ENCODE measurements around the gene CCDC85C. TPM values are rescaled to one million over a fixed set of nuclear protein-coding genes. Genes with fewer than 3 reads are reported as not detected.

Gene CCDC85C
- total and polyA plus RNA-seq, 2 of the 8 experiments (the other 6 are each of a cell fraction or from before 2014, with no cell fraction given) = 16.8 to 35.8 TPM

GRCh38 chr14:99634443-99634842 lies 30.4 kb upstream of the CCDC85C start:
- no peaks in the 10 kb centered on the region for H3K79me2 ChIP-seq (ENCODE audit: control insufficient read depth in 1 of 2, insufficient read depth in 2 of 2, low read length in 2 of 2)
- H2BK20ac ChIP-seq (ENCODE audit: low read length) = no peak overlapping the region
- no peaks in the 10 kb centered on the region for H3K4me1 ChIP-seq (replicated peaks in 1 of 4; ENCODE audit: control insufficient read depth in 3 of 4, insufficient read depth in 4 of 4, low read length in 3 of 4)
- H3K23ac ChIP-seq (ENCODE audit: insufficient read length) = no peak overlapping the region
- no peak overlapping the region for H3K4ac ChIP-seq (replicated peaks; ENCODE audit: insufficient read length, low read depth, low read length)
- no peak overlapping the region for H3K9ac ChIP-seq (replicated peaks in 1 of 4; ENCODE audit: extremely low read depth in 1 of 4, low read depth in 3 of 4, low read length in 3 of 4)
- H3K36me3 ChIP-seq (ENCODE audit: control insufficient read depth in 2 of 4, insufficient read depth in 4 of 4, low read length in 3 of 4) = no peaks in the 10 kb centered on the region
- no peak overlapping the region for H4K5ac ChIP-seq (ENCODE audit: insufficient read length, low read depth, low read length)
- H2AFZ ChIP-seq (ENCODE audit: low read length) = no peak overlapping the region
- H4K8ac ChIP-seq (ENCODE audit: extremely low read depth, insufficient read depth, low read length) = no peak overlapping the region
- CTCF ChIA-PET (ENCODE audit: partially characterized antibody) = interaction anchor here (0.9 to 3.3 kb wide), 13 partner anchors 12 to 253 kb away, joined by 3 to 12 read pairs (median 4); no protein-coding TSS in a partner anchor
- no peak overlapping the region for H3K27ac ChIP-seq (ENCODE audit: low read depth, low read length)
- no peak for DNase-seq (ENCODE audit: low read depth in 1 of 2, low spot score in 2 of 2)
- no peak overlapping the region for H3K56ac ChIP-seq (replicated peaks; ENCODE audit: insufficient read length, low read depth, low read length)
- no peak overlapping the region for H3K4me3 ChIP-seq (ENCODE audit: extremely low read depth in 1 of 4, insufficient read depth in 2 of 4, low read depth in 3 of 4, low read length in 4 of 4)
- POLR2A ChIA-PET (ENCODE audit: partially characterized antibody) = no interaction called here
- H3K23me2 ChIP-seq (ENCODE audit: low read depth, low read length) = no peaks in the 10 kb centered on the region
- H4K91ac ChIP-seq (replicated peaks; ENCODE audit: insufficient read length, low read length) = no peak overlapping the region
- no peak overlapping the region for H3K4me2 ChIP-seq (ENCODE audit: insufficient read depth in 1 of 2, low read depth in 2 of 2, low read length in 2 of 2)
- H3K79me1 ChIP-seq (ENCODE audit: low read depth, low read length) = no peaks in the 10 kb centered on the region
- no peak for TF ChIP-seq BACH1 (IDR thresholded peaks at IDR 0.05; ENCODE audit: low read length)
- TF ChIP-seq SP1 (IDR thresholded peaks at IDR 0.05; ENCODE audit: low read depth, low read length) = no peak
- TF ChIP-seq SUZ12 (IDR thresholded peaks at IDR 0.05; ENCODE audit: low read length) = no peak
- no peak for TF ChIP-seq MAX (IDR thresholded peaks at IDR 0.05)
- TF ChIP-seq TAF1 (IDR thresholded peaks at IDR 0.05; ENCODE audit: low read depth, low read length) = no peak
- no peak for TF ChIP-seq CEBPB (IDR thresholded peaks at IDR 0.05; ENCODE audit: low read depth, low read length)
- H4K20me1 ChIP-seq (replicated peaks in 1 of 2; ENCODE audit: control insufficient read depth in 1 of 2, insufficient read depth in 2 of 2, low read length in 2 of 2) = no peaks in the 10 kb centered on the region
- H2BK120ac ChIP-seq (replicated peaks; ENCODE audit: low read depth, low read length) = no peak overlapping the region
- WGBS, 2 experiments (ENCODE audit: extremely low coverage in 1 of 2, insufficient coverage in 1 of 2, insufficient read length in 1 of 2, insufficient replicate concordance in 2 of 2, low coverage in 1 of 2, low lambda C conversion rate in 2 of 2, missing lambda C conversion rate in 1 of 2) = 92% methylated on average over 10 of the region's 10 CpGs; no CpG with 5 or more reads in 1 of the 2 experiments
- no peak overlapping the region for H3K14ac ChIP-seq (ENCODE audit: insufficient read length)
- no peaks in the 10 kb centered on the region for H3K9me3 ChIP-seq (ENCODE audit: insufficient read depth in 2 of 2, low read depth in 1 of 2, low read length in 1 of 2)
- no peak overlapping the region for H2BK5ac ChIP-seq (ENCODE audit: low read depth, low read length)
- peak overlapping the region; percentile 8; the same call in 1 of the 2 replicates for H2BK15ac ChIP-seq (ENCODE audit: low read length)
- H2BK12ac ChIP-seq (ENCODE audit: low read depth, low read length) = no peak overlapping the region
- no peak overlapping the region for H3K18ac ChIP-seq (ENCODE audit: extremely low read depth, low read length)
- no peak overlapping the region for H2AK5ac ChIP-seq (ENCODE audit: low read depth, low read length)
- no peaks in the 10 kb centered on the region; a peak in 1 of 7 replicates for H3K27me3 ChIP-seq (replicated peaks in 1 of 4; ENCODE audit: control insufficient read depth in 3 of 4, extremely low read depth in 1 of 4, insufficient read depth in 3 of 4, low read length in 3 of 4)
- no peak for FAIRE-seq

Measured in H1 (cell line).